Rectal smooth muscle tissue (tissue), 1 donor: ENCODE results near the gene FANCD2.
"Not testable (repeated sequence)": the region's sequence is repeated elsewhere in the genome, so short reads cannot be mapped to it uniquely, and the experiment has no call there.

Experiments used
- H3K27ac ChIP-seq: one replicate; pipeline ENCODE4 v1.7.0; 2013; ENCODE audit warnings: low read depth, low read length, inconsistent platforms
- H3K27me3 ChIP-seq: one replicate; pipeline ENCODE4 v1.7.0; 2013; ENCODE audit warnings: low read length; ENCODE audit not compliant: control insufficient read depth, insufficient read depth
- H3K36me3 ChIP-seq: one replicate; pipeline ENCODE4 v1.7.0; 2013; ENCODE audit warnings: low read length; ENCODE audit not compliant: control insufficient read depth, insufficient read depth
- H3K4me1 ChIP-seq: one replicate; pipeline ENCODE4 v1.7.0; 2013; ENCODE audit warnings: low read length; ENCODE audit not compliant: control insufficient read depth, insufficient read depth
- H3K4me3 ChIP-seq: one replicate; pipeline ENCODE4 v1.7.0; 2013; ENCODE audit warnings: low read length
- H3K9ac ChIP-seq: one replicate; pipeline ENCODE4 v1.7.0; 2013; ENCODE audit warnings: low read length

The FANCD2 gene

GRCh38 chr3:10135872-10136271 lies 109.6 kb downstream of the FANCD2 start:
- not testable (repeated sequence) for H3K4me1 ChIP-seq, H3K27me3 ChIP-seq, H3K27ac ChIP-seq, H3K9ac ChIP-seq, H3K4me3 ChIP-seq, H3K36me3 ChIP-seq

DNA sequence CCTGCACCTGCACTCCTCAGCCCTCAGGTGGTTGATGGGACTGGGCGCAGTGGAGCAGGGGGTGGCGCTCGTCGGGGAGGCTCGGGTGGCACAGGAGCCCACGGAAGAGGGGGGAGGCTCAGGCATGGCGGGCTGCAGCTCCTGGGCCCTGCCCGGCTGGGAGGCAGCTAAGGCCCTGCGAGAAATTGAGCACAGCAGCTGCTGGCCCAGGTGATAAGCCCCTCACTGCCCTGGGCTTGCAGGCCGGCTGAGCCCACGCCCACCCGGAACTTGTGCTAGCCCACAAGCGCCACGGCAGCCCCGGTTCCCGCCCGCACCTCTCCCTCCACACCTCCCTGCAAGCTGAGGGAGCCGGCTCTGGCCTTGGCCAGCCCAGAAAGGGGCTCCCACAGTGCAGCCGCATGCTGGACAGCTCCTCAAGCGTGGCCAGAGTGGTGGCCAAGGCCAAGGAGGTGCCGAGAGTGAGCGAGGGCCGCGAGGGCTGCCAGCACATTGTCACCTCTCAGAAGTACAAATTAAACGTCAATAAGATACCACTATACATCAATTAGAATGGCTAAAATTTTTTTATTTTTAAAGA lies 110.3 kb downstream of the FANCD2 start:
- Histone ChIP-seq H3K27me3 (no peaks in the 10 kb centered on the region), H3K4me1 (no peaks in the 10 kb centered on the region)

DNA sequence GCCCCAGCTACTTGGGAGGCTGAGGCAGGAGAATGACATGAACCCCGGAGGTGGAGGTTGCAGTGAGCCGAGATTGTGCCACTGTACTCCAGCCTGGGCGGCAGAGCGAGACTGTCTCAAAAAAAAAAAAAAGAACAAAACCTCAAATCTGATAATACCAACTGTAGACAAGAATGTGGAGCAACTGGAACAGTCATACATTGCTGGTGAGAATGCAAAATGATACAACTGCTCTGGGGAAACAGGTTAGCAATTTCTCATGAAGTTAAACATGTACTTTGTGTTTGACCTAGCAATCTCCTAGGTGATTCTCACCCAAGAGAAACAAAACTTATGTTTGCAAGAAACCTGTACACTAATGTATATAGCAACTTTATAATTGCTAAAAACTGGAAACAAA lies 110.9 kb downstream of the FANCD2 start:
- Histone ChIP-seq H3K27ac (no peak overlapping the region), H3K9ac (no peak overlapping the region), H3K4me1 (no peaks in the 10 kb centered on the region), H3K36me3 (no peaks in the 10 kb centered on the region), H3K4me3 (no peak overlapping the region), H3K27me3 (no peaks in the 10 kb centered on the region)

More for the DNA sequence above, 110.3 kb downstream of the FANCD2 start:
- H3K36me3 ChIP-seq: no peaks in the 10 kb centered on the region
- no peak overlapping the region for H3K9ac ChIP-seq
- no peak overlapping the region for H3K27ac ChIP-seq
- H3K4me3 ChIP-seq: no peak overlapping the region

- Histone ChIP-seq H3K4me1 (peaks cover 2% of the 10 kb centered on the region), H3K27me3 (no peaks in the 10 kb centered on the region), H3K9ac (no peak overlapping the region), H3K36me3 (no peaks in the 10 kb centered on the region), H3K27ac (peak overlapping the region; percentile 86), H3K4me3 (peak overlapping the region; percentile 59)
Observed at GRCh38 chr3:10140996-10141546, 114.8 kb downstream of the FANCD2 start.

- no peaks in the 10 kb centered on the region for H3K27me3 ChIP-seq
- peaks cover 2% of the 10 kb centered on the region for H3K36me3 ChIP-seq
- peaks cover 2% of the 10 kb centered on the region for H3K4me1 ChIP-seq
- no peak overlapping the region for H3K27ac ChIP-seq
- H3K4me3 ChIP-seq: peak overlapping the region; percentile 62
- H3K9ac ChIP-seq: no peak overlapping the region
Observed at GRCh38 chr3:10142707-10143560, 116.7 kb downstream of the FANCD2 start.

- no peak overlapping the region for H3K9ac ChIP-seq
- H3K36me3 ChIP-seq: peaks cover 15% of the 10 kb centered on the region
- no peaks in the 10 kb centered on the region for H3K27me3 ChIP-seq
- H3K4me3 ChIP-seq: no peak overlapping the region
- H3K27ac ChIP-seq: no peak overlapping the region
- H3K4me1 ChIP-seq: peaks cover 2% of the 10 kb centered on the region
Observed at GRCh38 chr3:10145685-10146084, 119.4 kb downstream of the FANCD2 start.

DNA sequence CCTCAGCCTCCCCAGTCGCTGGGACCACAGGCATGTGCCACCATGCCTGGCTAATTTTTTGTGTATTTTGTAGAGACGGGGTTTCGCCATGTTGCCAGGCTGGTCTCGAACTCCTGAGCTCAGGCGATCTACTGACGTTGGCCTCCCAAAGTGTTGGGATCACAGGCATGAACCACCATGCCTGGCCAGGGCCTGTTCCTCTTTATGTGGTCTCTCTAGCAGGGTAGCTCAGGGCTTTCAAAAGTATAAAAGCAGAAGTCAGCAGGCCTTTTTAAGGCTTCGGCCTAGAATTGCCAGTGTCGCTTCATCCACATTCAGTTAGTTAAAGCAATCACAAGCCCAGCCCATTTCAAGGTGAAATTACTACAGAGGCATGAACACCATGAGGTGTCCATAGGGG lies 123.0 kb downstream of the FANCD2 start:
- Histone ChIP-seq H3K36me3 (peaks cover 15% of the 10 kb centered on the region), H3K9ac (no peak overlapping the region), H3K27ac (no peak overlapping the region), H3K27me3 (no peaks in the 10 kb centered on the region), H3K4me1 (no peaks in the 10 kb centered on the region), H3K4me3 (no peak overlapping the region)

GRCh38 chr3:10150987-10151386 lies 124.8 kb downstream of the FANCD2 start:
- no peak overlapping the region for H3K9ac ChIP-seq
- no peaks in the 10 kb centered on the region for H3K27me3 ChIP-seq
- H3K36me3 ChIP-seq: peaks cover 15% of the 10 kb centered on the region
- no peak overlapping the region for H3K27ac ChIP-seq
- no peak overlapping the region for H3K4me3 ChIP-seq
- no peaks in the 10 kb centered on the region for H3K4me1 ChIP-seq
